Islet precursor cell (in vitro differentiated cells): Measurements from ENCODE around the gene KATNB1.

ENCODE experiments used
- DNase-seq: peaks from one replicate; pipeline ENCODE4 v3.0.0-alpha.2; 2018

The KATNB1 gene

GRCh38 chr16:57797526-57798266, 62.1 kb downstream of the KATNB1 start:
- peak; percentile 96 for DNase-seq

DNA sequence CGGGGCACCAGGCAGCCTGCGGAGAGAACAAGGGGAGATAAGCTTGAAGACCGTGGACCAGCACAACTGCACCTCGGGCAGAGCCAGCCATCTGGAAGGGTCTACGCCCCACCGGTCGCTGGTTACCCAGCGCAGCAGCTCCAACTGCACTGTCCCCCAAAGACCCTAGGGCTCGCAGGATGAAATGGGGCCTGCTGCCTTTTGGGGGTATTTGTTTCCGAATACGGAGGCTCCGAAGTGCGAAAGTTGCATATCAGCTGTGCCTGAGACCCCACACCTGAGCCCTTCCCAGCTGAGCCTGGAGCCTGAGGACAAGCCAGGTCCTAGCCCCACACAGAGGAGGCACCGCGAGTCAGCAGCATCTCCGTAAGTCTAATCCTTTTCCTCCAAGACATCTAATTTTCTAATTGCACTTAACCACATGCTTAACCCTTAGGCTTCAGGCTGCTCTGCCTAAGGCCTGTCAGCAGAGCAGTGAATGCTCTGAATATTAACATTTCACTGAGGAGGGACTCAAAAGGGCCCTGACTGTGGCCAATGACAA, 62.8 kb downstream of the KATNB1 start:
- DNase-seq = peak; percentile 77

- DNase-seq = no peak
Observed at GRCh38 chr16:57798953-57799599, 63.5 kb downstream of the KATNB1 start.

DNA sequence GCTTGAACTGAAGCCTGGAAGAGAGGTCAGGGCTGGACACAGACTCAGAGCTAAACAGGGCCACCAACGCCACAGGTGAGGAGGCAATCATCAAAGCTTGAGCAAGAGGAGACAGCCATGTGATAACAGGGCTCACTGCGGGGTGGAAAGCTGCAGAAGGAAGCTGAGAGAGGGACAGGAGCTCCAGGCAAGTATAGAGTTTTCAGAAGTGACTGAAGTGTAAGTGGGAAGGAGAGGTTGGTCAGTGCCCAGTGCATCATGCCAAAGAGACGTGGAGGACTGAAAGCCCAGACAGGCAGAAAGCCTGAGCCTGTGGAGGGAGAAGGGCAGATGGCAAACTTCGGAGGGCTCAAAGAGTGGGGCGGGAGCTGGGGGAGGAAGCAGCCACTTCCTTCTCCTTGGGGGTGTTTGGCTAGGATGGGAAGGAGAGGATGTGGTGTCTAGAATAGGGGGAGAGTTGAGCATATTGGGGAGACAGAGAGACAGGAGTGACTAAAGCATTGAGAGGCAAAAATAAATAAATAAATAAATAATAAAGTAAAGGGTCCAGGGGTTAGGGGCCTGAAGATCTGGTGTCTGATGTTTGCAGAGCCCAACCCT, 64.1 kb downstream of the KATNB1 start:
- DNase-seq = no peak

GRCh38 chr16:57800200-57801097, 64.9 kb downstream of the KATNB1 start:
- no peak for DNase-seq

- DNase-seq = peak; percentile 84
Observed at GRCh38 chr16:57801098-57801808, 65.7 kb downstream of the KATNB1 start.

DNA sequence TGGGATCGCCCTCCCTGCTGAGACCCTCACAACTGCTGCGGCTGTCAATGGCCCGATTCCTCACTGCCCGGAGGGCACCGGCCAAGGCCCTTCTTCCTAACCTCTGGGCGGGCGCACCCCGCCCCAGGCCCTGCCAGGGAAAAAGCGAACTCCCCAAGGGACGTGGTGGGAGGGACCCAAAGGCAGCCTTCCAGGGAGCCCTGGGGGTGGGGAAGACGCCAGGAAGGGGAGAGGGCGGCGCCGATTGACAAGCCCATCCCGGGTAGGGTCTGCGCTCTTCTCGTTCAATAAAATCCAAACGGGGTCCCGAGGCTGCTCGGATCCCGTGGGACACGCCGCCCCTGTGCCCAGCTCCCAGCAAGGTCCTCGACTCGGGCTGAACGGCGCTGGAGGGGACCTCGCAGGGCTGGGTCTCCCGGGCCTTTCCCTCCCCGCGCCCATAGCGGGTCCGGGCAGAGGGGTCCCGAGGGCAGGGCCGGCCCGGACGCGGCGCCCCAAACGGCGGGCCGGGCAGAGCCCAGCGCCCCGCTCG, 66.3 kb downstream of the KATNB1 start:
- peak; percentile 73 for DNase-seq

DNA sequence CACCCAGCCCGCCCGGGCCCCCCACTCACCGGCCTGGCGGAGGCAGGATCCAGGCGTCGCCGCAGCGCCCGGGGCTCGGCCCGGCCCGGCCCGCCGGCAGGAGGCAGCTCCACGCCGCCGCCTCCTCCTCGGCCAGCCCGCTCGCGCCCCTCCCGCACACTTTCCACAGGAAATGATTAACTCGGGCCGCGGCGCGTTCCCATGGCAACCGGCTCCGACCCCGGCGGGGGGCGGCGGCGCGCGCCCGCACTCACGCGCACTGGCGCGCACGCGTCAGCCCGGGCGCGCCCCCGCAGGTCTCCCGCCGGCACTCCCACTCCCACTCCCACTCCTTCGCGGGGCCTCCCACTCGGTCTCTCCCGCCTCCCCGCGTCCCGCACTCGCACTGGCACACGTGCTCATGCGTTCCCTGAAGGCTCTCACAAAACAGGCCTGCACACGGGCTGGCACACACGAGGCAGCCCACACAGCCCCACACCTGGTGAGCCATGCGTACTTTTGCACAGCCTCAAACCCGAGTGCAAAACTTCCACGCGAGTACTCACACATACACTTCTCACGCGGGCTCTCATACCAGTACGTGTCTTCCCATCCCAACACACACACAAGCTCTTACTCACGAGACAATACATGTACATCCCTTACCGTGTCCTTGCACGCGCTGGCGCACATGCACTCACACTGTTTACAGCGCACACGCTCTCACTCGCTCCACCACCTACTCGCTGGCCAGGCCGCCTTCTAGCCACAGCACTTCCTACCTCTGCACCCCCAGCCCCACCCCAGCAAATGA, 67.0 kb downstream of the KATNB1 start, which contains the start of gene KIFC3:
Gene KIFC3, minus strand, starts transcription at position 151 of the 793 bp plus-strand sequence. CDS start 4,248 bp downstream, outside the sequence.
- DNase-seq = peak; percentile 86

DNA sequence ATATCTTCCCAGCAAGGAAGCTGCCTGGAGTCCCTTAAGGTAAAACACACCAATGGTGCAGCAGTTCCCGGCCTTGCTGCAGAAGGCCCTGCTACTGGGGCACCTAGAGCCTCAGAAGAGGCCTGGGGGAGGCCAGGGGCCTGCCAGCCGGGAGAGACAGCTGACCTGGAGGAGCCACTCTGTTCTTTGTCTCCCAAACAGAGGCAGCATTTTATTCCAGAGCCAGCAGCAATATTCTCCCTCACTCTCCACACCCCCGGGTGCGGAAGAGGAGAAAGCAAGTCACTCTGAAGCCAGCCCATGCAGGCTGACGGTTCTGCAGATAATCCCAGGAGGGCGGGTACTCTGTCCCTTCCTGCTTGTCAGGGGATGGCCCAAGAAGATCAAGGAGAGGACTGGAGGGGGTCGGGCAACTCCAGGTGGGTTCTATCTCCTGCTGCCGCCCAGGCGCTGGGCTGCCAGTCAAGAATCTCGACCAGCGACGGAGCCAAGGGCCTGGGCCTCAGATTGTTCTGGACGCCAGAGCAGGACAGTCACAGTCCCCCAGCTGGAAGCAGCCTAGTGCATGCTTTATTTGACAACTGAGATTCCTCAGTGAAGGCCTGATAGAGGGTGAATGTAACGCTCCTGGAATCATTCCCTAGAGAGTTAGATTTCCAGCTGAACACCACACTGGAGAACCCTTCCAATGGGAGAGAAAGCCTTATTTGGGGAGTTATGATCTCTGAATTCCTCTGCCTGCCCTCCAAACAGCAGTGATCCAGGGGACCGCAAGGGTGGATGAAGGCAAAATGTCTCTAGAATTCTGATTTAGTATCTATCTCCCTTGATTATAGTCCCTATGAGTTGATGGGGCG, 67.8 kb downstream of the KATNB1 start:
- peak; percentile 86 for DNase-seq

- no peak for DNase-seq
Observed at GRCh38 chr16:57804111-57804837, 68.7 kb downstream of the KATNB1 start.

DNA sequence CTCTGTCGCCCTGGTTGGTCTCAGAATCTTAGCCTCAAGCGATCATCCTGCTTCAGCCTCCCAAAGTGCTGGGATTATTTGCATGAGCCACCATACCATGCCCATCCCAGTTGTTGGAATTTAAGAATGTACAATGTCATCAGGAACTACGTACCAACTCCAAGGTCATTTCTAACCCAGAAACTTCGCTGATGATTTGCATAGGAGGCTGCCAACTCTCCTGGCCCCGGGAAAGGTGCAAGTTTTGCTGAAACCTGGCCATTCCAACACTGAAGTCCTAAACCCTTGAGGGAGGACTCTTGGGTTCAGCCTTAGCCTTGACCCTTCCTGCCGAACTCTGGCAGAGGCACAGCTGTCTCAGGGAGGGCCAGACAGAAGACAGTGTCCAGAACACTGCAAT, 69.6 kb downstream of the KATNB1 start:
- DNase-seq = no peak
